Measurements from ENCODE around the gene NEK7.

DNA sequence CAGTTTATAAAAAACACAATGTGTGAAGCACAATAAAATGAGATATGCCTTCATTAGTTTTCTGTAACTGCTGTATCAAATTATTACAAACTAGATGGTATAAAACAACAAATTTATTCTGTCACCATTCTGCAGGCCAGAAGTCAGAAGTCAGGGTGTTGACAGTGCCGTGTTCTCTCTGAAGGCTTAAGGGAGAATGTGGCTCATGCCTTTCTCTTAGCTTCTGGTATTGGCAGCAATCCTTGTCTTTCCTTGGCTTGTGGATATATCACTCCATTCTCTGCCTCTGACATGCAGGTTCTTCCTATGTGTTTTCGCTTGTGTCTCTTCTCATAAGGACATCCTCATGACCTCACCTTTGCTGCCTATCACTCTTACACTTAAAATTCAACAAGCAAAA, 10.1 kb downstream of the NEK7 start:
- TF ChIP-seq, protein P1, sequence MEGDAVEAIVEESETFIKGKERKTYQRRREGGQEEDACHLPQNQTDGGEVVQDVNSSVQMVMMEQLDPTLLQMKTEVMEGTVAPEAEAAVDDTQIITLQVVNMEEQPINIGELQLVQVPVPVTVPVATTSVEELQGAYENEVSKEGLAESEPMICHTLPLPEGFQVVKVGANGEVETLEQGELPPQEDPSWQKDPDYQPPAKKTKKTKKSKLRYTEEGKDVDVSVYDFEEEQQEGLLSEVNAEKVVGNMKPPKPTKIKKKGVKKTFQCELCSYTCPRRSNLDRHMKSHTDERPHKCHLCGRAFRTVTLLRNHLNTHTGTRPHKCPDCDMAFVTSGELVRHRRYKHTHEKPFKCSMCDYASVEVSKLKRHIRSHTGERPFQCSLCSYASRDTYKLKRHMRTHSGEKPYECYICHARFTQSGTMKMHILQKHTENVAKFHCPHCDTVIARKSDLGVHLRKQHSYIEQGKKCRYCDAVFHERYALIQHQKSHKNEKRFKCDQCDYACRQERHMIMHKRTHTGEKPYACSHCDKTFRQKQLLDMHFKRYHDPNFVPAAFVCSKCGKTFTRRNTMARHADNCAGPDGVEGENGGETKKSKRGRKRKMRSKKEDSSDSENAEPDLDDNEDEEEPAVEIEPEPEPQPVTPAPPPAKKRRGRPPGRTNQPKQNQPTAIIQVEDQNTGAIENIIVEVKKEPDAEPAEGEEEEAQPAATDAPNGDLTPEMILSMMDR (IDR thresholded peaks at IDR 0.05; ENCODE audit: low read length): no peak
- no peak for TF ChIP-seq EZH2 (optimal IDR thresholded peaks at IDR 0.05; ENCODE audit: low read depth, low read length)
